Stimulated activated CD8-positive, alpha-beta memory T cell treated with anti-CD3 and anti-CD28 coated beads, Interleukin-7, amount 100 ng/mL, for 24 hours (primary cell): ENCODE results near the gene MPP2.
"Not testable (repeated sequence)": the region's sequence is repeated elsewhere in the genome, so short reads cannot be mapped to it uniquely, and the experiment has no call there.

Experiments used
- DNase-seq: peaks from one replicate; pipeline ENCODE4 v3.0.0-alpha.2; 2020; ENCODE audit warnings: low read depth

MPP2 gene

DNA sequence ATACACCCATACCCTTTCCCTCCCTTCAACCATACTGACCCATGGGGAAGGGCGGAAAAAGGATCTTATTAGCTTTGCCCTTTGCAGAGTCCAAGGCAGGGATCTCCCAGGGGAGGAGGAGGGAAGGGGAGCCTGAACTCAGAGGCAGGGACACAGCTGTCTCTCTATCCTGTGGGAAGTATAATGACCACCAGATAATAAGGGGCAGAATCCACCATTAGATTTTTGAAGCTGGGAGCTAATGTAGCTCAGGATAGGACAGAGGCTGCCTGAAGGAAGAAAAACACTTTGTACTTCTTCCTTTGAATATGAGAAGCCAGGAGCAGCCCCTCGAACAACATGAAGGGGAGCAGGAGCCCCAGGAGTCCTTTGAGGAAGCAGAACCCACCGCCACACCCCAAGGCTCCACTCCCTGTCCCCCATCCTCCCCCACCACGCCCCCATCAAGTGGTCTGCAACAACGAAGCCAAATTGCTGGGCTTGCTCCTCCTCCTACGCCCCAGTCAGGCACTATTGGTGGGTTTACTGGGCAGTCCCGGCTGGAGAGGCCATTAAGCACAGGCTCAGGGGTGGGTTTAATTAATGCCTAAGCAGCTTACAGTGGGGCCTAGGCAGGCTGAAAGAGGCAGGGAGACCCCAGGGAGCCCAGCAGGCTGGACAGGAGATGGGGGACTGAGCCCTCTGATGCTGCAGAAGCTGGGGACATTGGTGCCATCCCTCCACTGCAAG lies 5.3 kb downstream of the MPP2 start:
- no peak for DNase-seq

DNA sequence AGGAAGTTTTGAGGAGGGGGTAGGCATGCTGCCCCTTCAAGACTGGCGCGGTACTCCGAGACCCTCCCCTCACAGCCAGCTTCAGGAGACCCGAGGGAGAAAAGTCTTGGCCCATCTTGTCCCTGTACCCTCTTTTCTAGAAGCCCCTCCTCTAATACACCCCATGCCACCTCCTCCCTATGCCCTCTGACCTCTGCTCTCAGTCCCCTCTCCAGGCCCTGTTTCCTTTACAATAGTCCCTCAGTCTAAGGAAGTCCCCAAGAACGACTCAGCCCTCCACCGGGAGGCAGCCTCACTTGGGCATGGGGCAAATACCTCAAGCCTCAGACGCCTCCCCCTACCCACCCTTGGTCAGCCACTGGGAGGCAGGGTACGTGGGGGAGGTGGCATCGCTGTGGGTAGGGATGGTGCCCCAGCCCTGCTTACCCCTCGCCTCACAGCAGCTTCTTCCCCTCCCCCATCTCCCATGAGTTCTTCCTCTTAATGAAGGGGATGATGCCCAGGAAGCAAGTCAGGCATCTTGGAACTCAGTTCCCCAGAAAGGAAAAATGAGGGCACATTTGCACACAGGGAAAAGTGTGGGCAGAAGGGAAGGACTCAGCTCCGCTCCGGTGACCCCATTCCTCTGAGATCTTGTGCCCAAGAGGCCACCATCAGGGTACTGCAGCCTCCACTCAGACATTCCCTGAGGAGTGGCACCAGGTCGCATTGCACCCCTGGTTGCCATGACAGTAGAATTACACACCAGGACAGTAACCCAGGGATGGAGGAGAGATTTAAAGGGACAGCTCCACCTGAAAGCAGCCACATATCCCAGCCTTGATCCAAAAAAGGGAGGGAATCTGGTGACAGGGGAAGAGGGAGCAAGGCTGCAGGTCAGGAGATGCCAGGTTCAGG lies 6.2 kb downstream of the MPP2 start:
- no peak for DNase-seq

DNA sequence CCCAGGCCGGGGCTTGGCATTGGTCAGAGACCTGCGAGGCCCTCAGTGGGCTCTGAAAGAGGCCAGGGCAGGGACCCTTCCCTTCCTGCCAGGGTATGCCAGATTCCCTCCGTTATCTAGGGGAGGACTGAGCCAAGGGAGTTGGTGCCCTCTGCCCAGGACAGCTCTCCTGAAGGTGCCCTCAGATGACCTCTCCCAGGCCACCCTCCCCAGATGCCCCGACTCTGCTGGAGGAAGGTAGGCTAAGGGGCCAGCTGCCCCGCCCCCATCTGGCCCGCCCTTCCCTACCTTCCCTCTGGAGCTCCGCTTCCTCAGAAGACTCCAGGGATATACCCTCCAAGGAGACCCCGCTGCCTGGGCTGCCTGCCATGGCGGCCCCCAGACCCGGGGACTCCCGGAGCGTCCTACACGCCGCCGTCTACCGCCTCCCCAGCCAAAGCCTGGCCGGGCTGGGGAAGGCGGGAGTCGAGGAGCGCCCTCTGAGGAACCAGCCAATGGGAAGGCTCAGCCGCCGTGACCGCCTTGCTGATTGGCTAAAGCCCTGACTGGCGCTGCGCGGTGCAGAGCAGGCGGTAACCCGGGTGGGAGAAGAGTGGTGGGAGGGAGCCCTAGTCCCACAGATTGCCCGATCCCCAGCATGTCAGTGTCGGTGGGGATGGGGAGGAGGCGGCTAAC lies 7.0 kb downstream of the MPP2 start:
- DNase-seq, result peak; percentile 69

DNA sequence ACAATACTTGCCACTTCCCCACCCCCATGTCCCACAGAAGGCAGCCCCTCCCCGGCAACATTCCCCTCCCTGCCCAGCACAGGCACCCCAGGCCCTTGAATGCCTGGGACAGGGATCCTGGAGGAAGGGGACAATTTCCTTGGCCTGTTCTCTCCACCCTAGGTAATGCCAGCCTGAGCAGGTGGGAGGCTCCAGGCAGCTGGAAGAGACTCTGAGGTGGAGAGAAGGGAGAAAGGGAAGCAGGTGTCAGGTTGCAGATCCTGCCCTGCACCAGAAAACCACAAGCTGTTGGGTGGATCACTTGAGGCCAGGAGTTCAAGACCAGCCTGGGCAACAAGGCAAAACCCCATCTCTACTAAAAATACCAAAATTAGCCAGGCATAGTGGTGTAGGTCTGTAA lies 8.9 kb downstream of the MPP2 start:
- no peak for DNase-seq

DNA sequence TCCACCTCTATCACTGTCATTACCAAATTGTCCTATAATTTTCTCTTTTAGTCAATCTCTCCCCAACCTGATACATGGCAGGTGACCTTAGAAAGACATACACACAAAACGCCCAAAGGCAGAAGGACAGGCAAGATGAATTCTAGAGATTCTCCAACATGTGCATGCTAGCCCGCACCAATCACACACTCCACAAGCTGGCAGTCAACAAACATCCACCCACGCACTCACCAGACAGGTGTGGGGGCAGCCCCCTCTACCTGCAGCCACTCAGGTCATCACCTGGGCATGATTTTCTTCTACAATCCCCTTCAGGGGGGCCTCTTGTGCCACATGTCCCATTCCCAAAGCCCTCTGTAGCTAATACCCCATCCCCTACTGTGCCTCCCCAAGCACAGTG lies 9.5 kb downstream of the MPP2 start:
- no peak for DNase-seq

DNA sequence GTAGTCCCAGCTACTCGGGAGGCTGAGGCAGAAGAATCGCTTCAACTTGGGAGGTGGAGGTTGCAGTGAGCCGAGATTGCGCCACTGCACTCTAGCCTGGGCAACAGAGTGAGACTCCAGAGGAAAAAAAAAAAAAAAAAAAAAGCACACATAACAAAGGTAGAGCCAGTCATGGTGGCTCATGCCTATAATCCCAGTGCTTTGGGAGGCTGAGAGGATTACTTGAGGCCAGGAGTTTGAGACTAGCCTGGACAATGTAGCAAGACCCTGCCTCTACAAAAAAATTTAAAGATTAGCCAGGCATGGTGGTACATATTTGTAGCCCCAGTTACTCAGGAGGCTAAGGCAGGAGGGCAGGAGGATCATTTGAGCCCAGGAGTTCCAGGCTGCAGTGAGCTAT lies 12.8 kb downstream of the MPP2 start:
- DNase-seq, result not testable (repeated sequence)

DNA sequence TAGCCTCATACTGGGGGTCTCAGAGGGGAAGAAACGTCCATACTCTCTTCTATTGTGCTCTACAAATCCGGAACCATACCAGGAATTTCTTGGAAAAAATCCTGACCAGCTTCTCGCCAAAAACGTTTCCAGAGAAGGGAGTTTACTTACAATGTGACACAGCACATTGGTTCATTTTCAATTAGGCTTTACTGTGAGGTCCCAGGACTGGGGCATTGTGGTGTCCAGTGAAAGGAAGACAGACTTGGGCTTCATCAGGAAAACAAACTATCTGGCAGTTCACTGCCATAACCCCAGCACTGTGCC lies 14.7 kb downstream of the MPP2 start:
- no peak for DNase-seq

DNA sequence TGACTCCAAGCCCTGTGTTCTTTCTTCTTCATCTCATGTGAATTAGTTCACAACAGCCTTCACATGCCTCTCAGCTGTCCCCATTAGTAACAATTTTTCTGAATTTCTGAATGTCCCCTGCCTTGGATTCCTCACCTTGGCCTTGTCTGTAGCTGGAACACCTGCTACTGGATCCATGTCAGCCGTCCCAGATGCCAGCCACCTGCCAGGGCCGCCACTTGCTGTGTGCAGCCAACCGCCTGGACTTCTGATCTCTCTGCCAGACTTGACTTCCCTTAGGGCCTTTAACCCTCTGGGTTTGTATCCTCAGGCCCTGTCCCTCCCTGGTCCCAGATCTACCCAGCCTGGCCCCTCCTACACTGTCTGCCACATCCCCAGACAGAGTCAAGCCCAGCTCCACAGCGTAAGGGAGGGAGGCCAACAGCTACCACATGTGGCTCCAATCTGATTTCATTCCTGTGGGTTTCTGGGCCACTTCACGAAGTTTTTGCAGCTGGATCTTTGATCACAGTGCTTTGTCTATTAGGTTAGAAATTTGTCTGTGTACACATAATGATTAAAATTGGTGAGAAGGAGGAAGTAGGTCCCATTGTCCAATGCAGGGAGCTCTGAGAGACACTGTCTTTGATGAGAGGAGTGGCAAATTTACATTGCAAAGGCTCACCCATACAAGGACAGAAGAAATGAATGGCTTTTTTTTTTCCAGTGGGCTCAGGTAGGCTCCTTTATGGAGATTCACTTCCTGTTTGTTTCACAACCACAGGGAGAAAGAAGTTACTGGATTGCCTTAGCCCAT lies 15.3 kb downstream of the MPP2 start:
- no peak for DNase-seq

DNA sequence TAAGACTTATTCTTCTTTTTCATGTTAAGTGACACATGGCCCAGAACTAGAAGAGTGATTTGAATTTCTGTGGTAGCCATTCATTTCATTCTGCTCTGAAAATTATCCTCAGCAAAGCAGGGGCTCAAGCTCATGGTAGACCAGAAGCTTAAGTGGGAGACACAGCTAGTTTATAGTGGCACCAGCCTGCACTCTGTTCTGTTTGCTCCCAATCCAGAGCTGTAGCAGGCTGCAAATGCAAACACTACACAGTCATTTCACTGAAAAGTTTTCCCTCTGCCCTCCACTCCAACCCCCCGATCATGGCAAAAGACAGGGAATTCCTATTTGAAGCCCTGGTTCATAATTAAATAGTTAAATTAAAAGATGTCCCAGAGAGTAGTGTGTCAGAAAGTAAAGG lies 17.1 kb downstream of the MPP2 start:
- DNase-seq, result no peak

DNA sequence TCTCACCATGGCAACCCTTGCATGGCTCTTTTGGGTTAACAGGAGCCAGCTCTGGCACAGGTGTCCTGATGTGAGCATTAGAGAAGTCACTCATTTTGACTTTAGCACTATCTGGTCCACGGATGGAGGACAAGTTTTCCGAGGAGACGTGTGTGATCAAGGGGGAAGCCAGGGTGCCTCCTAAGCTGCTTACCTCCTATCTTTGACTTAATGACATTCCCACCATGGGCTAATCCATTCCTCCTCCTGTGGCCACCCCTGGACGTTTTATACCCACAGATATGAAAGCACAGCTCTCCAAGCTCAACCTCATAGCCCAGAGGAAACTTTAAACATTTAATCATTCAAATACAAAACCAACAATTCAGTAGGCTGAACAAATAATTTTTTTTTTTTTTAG lies 18.8 kb downstream of the MPP2 start:
- DNase-seq, result no peak

DNA sequence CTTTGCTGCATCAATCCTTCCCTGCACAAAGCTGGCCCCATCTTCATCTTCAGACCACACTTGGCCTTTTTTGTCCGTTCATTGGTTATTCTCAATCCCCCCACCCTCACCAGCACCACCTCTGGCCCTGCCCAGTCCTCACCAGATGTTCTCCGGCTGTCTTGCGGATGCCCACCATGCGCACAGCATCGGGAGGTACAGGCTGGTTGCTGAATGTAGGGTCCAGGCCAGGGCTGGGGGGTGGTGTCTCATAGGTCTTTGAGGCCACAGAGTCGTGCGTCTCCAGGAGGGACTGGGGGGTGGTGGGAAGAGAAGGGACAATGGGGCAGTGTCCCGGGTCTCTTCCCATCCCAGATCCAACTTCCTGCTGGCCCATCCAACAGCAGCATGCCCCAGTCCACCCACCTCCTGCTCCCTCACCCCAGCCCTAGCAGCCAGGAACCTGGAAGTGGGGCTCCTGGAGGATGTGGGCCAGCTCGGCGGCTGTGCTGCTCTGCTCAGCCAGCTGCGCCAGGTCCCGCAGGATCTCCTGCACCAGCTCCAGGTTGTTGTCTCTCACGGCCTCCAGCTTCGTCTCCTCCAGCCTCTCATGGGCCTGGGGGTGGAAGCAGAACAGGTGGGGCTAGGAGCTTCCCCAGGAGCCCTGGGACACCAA lies 24.4 kb downstream of the MPP2 start:
- DNase-seq, result no peak

DNA sequence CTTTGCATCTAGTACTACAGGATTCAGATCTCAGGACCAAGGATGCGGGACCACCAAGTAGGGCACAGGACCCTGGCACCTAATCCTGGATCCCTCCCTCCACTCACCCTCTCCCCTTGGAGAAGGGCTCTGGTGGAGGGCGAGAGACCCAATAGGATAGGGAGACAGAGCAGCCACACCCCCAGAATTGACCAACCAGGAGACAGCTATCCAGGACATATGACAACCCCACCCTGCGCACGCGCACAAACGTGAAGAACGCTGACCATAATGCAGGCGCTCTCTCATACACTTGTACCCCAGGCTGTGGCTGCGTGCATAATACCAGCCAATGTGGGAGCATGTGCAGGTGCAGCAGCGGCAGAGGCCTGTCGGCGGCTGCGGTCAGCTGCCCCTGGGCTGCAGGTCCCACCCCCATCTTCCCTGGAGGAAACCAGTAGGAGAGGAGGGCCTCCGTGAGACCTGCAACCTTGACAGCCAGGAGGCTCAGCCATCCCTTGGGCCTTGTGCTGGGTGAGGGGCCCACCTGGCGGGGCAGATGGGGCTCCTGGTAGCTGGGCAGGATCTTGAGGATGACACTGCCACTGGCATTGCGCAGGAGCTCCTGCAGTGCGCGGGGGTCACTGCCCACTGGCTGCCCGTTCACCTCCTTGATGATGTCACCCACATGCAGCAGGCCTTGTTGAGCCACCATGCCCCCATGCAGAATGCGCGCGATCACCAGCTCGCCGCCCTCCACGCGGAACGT lies 25.4 kb downstream of the MPP2 start:
- no peak for DNase-seq

DNA sequence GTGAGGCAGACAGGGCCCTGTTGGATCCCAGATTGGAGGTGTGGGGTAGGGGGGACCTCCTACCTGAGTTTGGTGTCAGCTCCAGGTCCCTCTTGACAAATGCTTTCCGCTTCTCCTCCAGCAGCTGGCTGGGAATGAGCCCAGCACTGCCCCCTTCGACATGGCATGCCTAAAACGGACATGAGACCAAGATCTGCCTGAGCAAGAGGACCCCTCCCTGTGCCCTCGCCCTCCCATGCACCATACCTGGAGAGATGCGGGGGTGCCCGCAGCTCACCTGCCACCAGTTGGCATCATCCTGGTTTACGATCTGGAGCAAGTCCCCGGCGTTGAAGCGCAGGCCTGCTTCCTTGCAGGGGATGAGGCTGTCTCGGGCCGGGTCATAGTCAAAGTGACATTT lies 26.2 kb downstream of the MPP2 start:
- no peak for DNase-seq

DNA sequence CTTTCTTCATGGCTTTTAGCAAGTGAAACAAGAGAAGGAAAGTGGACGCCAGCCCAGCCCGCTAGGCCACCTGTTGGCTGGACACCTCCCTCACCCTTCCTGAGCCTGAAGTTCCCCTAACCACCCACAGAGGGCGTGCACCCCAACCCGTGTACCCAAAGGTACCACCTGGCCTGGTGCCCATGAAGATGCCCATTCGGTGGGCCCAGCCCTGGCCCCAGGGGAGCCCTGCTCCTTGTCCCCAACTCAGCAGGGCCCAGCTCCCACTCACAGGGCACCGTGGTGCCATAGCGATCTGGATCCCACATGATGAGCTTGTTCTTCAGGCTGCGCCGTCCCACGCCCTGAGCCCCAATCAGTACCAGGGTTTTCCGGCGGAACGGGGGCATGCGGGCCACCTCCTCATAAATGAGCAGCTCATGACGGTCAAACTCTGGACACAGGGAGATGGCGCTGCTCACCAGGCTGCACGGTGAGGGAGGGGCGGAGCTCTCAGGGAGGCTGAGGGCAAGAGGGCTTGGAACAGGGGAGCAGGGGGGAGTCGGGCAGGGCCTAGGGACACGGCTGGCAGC lies 26.8 kb downstream of the MPP2 start:
- DNase-seq, result peak; percentile 24

DNA sequence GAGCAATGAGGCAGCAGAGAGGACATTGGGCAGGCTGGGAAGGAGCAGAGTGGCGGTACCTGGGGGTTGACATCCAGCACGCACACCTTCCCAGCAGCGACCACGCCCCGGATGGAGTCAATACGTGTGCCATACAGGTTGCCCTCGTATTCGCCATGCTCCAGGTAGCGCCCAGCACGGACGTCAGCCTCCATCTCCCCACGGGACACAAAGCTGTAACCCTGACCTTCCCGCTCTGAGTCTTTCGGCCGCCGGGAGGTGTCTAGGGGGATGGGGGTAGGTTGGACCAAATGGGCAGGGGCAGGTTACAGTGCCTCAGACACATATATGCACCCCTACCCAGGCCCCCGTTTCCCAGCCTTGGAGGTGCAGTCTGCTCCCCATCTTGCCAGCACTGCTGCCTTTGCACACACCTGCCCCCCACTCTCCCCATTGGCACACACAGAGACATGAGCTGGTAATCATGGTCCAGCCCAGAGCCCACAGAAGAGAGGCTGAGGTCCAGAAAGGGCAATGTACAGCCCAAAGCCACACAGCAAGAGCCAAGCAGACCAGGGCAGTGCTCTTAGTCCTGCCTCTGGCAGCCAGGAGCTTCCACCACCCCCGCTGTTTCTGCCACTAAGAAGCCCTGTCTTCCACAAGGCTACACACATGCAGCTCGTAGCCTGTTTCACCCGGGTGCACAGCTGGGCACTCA lies 27.5 kb downstream of the MPP2 start:
- DNase-seq, result no peak

DNA sequence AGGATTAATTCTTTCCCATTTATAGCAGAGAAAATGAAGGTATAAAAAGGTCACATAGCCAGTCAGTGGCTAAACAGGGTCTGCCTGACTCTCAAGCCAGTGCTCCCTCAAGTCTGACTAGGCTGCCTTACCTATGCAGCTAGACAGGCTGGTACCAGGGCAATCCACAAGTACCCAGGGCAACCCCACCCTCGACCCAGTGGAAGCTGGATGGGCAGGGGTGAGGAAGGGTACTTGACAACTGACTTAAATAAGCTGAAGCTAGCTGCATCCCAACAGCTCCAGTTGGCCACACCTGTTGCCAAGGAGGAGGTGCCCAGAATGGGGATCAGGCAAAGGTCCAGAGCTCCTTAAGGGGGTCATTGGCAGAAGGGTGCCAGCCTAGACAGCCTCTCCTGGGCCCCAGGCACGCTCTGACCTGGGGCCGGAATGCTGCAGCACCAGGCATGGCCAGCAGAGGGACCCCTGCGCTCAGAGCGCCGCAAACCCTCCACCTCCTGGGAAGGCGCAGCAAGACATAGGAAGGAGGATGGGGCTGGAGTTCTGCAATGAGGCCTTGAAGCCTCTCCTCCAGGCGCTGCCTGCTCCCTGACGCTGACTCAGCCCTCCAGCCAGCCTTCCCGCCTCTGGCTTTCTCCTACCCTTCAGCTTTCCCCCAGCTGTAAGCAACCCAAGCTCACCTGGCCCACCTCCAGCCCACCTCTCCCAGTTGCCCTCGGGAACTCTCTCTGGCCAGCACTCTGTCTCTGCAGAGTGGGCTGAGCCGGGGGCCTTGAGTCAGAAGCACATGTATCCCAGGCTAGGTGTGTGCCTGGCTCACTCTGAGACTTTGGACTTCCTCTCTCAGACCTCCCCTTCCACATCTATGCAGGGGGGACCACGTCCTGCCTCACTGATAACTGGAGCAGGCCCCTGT lies 28.8 kb downstream of the MPP2 start:
- peak; percentile 60 for DNase-seq

DNA sequence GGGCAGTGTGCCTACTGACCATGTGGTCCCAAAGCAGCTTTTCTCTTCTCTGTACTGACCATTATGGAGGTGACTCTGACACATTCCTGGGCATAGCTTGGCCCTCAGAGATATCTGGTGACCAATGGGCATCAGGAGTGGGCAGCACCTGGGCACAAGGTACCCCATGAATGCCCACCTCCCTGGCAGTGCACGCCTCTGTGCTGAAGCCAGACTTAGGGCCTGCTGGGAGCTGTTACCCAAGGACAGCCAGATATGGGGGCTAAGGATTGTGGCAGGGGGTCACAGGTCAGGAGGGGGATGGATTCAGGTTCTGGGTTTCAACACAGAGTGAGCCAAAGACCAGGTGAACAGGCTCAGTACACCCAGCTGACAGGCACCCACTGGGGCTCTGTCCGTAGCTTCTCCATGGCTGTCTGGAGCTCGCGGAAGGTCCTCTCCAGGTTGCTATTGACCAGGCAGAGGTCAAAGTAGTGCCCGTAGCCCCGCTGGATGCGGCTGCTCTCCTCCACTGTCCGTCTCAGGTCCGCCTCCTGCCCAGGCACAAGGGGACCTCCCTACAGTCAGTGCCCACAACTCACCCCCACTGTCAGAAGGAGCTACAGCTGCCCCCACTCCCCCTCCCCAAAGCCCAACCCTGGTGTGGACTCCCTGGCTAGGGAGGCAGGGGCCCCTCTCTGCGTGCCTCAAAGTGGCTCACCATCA lies 29.7 kb downstream of the MPP2 start:
- DNase-seq, result no peak

DNA sequence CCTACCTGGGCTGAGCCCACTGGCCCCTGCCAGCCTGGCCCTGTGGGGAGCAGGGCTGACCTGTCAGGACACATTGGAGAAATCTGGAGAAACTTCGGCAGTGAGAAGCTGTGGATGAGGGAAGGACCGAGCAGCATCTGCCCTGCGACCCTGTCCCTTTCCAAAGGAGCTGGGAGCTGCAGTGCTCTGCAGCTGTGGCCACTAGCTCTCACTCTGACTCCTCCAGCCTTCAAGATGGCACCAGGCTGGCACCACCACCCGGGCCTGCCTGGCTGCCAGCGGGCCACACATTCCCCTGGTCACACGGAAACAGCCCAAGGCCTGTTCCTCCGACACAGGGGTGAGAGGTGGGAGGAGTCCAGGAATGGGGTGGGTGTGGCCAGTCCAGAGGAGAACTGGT lies 30.3 kb downstream of the MPP2 start:
- DNase-seq, result no peak
